MM.1S (cell line): ENCODE measurements around the gene ISCA1.

ENCODE experiments used
- EZH2 ChIP-seq: fragments of 300-600 bp; sonication (generic); optimal IDR thresholded peaks from 2 replicates; pipeline ENCODE3; 2017; ENCODE audit warnings: low read depth, mild to moderate bottlenecking, antibody characterized with exemption, low read length, mixed read lengths
- EZH2phosphoT487 ChIP-seq: fragments of 300-600 bp; sonication (generic); IDR thresholded peaks from 2 replicates; pipeline ENCODE4 v1.6.1; 2018; ENCODE audit warnings: antibody characterized with exemption, low read length
- TF ChIP-seq, protein P1 (sequence below): fragments of 300-600 bp; sonication (generic); IDR thresholded peaks from 2 replicates; pipeline ENCODE4 v1.5.1; 2016; ENCODE audit warnings: antibody characterized with exemption, low read length, mixed read lengths

GRCh38 chr9:86326536-86326935, 44.2 kb upstream of the ISCA1 start:
- TF ChIP-seq, protein P1, sequence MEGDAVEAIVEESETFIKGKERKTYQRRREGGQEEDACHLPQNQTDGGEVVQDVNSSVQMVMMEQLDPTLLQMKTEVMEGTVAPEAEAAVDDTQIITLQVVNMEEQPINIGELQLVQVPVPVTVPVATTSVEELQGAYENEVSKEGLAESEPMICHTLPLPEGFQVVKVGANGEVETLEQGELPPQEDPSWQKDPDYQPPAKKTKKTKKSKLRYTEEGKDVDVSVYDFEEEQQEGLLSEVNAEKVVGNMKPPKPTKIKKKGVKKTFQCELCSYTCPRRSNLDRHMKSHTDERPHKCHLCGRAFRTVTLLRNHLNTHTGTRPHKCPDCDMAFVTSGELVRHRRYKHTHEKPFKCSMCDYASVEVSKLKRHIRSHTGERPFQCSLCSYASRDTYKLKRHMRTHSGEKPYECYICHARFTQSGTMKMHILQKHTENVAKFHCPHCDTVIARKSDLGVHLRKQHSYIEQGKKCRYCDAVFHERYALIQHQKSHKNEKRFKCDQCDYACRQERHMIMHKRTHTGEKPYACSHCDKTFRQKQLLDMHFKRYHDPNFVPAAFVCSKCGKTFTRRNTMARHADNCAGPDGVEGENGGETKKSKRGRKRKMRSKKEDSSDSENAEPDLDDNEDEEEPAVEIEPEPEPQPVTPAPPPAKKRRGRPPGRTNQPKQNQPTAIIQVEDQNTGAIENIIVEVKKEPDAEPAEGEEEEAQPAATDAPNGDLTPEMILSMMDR, result no peak
- TF ChIP-seq EZH2phosphoT487 (no peak), EZH2 (no peak)
